ENCODE data around the gene C15orf39. TPM values are rescaled to one million over a fixed set of nuclear protein-coding genes. Genes with fewer than 3 reads are reported as not detected.

C15orf39 gene
- total and polyA plus RNA-seq, 2 donors from 2014 or later: 5.7 to 32.7 TPM

GRCh38 chr15:75230016-75230343 lies 28.3 kb downstream of the C15orf39 start:
- intact Hi-C loops (cut with DNase I): no loop called here
- no peaks in the 10 kb centered on the region for H3K4me1 ChIP-seq (ENCODE audit: control insufficient read depth in 2 of 3, insufficient read depth in 2 of 3, low read depth in 1 of 3, low read length in 3 of 3)
- FAIRE-seq: no peak

GRCh38 chr15:75230551-75231371 lies 29.1 kb downstream of the C15orf39 start:
- Histone ChIP-seq H3K4me3 (ENCODE audit: low read length in 3 of 3) (no peak overlapping the region), H3K4me1 (ENCODE audit: control insufficient read depth in 2 of 3, insufficient read depth in 2 of 3, low read depth in 1 of 3, low read length in 3 of 3) (no peaks in the 10 kb centered on the region), H3K27ac (ENCODE audit: low read depth in 2 of 2, low read length in 2 of 2) (no peak overlapping the region), H3K27me3 (ENCODE audit: control insufficient read depth, insufficient read depth, low read length) (no peaks in the 10 kb centered on the region), H3K9me3 (ENCODE audit: control insufficient read depth in 2 of 3, insufficient read depth in 1 of 3, low read length in 3 of 3) (no peaks in the 10 kb centered on the region), H3K9ac (ENCODE audit: low read length in 3 of 3) (no peak overlapping the region), H3K36me3 (ENCODE audit: control insufficient read depth in 2 of 3, insufficient read depth in 3 of 3, low read length in 3 of 3) (no peaks in the 10 kb centered on the region)
- FAIRE-seq: no peak
- DNase-seq: peak in 1 of 5 donors; percentile 63
- TF ChIP-seq, protein P1, sequence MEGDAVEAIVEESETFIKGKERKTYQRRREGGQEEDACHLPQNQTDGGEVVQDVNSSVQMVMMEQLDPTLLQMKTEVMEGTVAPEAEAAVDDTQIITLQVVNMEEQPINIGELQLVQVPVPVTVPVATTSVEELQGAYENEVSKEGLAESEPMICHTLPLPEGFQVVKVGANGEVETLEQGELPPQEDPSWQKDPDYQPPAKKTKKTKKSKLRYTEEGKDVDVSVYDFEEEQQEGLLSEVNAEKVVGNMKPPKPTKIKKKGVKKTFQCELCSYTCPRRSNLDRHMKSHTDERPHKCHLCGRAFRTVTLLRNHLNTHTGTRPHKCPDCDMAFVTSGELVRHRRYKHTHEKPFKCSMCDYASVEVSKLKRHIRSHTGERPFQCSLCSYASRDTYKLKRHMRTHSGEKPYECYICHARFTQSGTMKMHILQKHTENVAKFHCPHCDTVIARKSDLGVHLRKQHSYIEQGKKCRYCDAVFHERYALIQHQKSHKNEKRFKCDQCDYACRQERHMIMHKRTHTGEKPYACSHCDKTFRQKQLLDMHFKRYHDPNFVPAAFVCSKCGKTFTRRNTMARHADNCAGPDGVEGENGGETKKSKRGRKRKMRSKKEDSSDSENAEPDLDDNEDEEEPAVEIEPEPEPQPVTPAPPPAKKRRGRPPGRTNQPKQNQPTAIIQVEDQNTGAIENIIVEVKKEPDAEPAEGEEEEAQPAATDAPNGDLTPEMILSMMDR (IDR thresholded peaks at IDR 0.05; ENCODE audit: borderline replicate concordance, extremely low read depth, insufficient read depth): no peak
- intact Hi-C loops (cut with DNase I): no loop called here

More at GRCh38 chr15:75230016-75230343, 28.3 kb downstream of the C15orf39 start:
- TF ChIP-seq, protein P1 (IDR thresholded peaks at IDR 0.05; ENCODE audit: borderline replicate concordance, extremely low read depth, insufficient read depth): no peak
- H3K27me3 ChIP-seq (ENCODE audit: control insufficient read depth, insufficient read depth, low read length): no peaks in the 10 kb centered on the region
- no peak overlapping the region for H3K9ac ChIP-seq (ENCODE audit: low read length in 3 of 3)
- H3K36me3 ChIP-seq (ENCODE audit: control insufficient read depth in 2 of 3, insufficient read depth in 3 of 3, low read length in 3 of 3): no peaks in the 10 kb centered on the region
- no peaks in the 10 kb centered on the region for H3K9me3 ChIP-seq (ENCODE audit: control insufficient read depth in 2 of 3, insufficient read depth in 1 of 3, low read length in 3 of 3)
- no peak overlapping the region for H3K27ac ChIP-seq (ENCODE audit: low read depth in 2 of 2, low read length in 2 of 2)
- no peak overlapping the region for H3K4me3 ChIP-seq (ENCODE audit: low read length in 3 of 3)
- DNase-seq: no peak

DNA sequence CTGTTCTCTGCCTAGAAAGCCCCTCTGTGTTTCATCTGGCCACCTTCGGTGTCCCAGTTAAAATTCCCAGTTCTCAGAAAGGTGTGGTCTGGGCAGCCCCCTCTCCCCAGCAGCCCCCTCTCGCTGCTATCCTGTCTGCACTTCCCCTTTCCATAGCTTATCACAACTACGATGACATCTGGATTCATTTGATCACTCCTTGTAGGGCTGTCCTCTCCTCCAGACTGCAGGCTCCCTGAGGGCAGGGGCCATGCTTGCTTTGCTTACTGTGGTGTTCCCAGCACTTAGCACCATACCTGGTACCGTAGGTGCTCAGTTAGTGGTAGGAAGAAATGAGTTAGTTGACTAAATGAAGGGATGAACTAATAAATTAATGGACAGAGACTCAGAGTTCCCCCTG lies 30.2 kb downstream of the C15orf39 start:
- Histone ChIP-seq H3K27me3 (ENCODE audit: control insufficient read depth, insufficient read depth, low read length) (no peaks in the 10 kb centered on the region), H3K9ac (ENCODE audit: low read length in 3 of 3) (no peak overlapping the region), H3K4me1 (ENCODE audit: control insufficient read depth in 2 of 3, insufficient read depth in 2 of 3, low read depth in 1 of 3, low read length in 3 of 3) (no peaks in the 10 kb centered on the region), H3K9me3 (ENCODE audit: control insufficient read depth in 2 of 3, insufficient read depth in 1 of 3, low read length in 3 of 3) (no peaks in the 10 kb centered on the region), H3K36me3 (ENCODE audit: control insufficient read depth in 2 of 3, insufficient read depth in 3 of 3, low read length in 3 of 3) (no peaks in the 10 kb centered on the region), H3K4me3 (ENCODE audit: low read length in 3 of 3) (no peak overlapping the region), H3K27ac (ENCODE audit: low read depth in 2 of 2, low read length in 2 of 2) (no peak overlapping the region)
- TF ChIP-seq, protein P1 (IDR thresholded peaks at IDR 0.05; ENCODE audit: borderline replicate concordance, extremely low read depth, insufficient read depth): no peak
- DNase-seq: peak in 1 of 5 donors; percentile 19
- no peak for FAIRE-seq
- intact Hi-C loops (cut with DNase I): no loop called here

Data from kidney (tissue), 14 donors.